Astrocyte (in vitro differentiated cells and primary cell): Measurements from ENCODE around the gene WDR93. TPM values are rescaled to one million over a fixed set of nuclear protein-coding genes. Genes with fewer than 3 reads are reported as not detected.

Source experiments
- DNase-seq: peaks from one replicate; pipeline ENCODE4 v3.0.0-alpha.2; 2010; ENCODE audit warnings: low read depth
- FAIRE-seq: peaks from 2 replicates; lab custom pipeline; 2011; peaks lifted over from hg19 to GRCh38; lab: Jason Lieb, UNC
- H2AFZ ChIP-seq: 2 replicates; pipeline ENCODE4 v1.6.0; 2012; ENCODE audit warnings: low read depth, low read length, inconsistent platforms
- H3K27ac ChIP-seq: 2 replicates; pipeline ENCODE4 v1.5.1; 2011; ENCODE audit warnings: low read depth, low read length, inconsistent platforms
- H3K27me3 ChIP-seq: 2 replicates; pipeline ENCODE4 v1.6.0; 2011; ENCODE audit warnings: low read length, inconsistent platforms; ENCODE audit not compliant: insufficient read depth
- H3K36me3 ChIP-seq: 2 replicates; pipeline ENCODE4 v1.5.1; 2011; ENCODE audit warnings: low read length, inconsistent platforms; ENCODE audit not compliant: insufficient read depth
- H3K4me1 ChIP-seq: 2 replicates; pipeline ENCODE4 v1.5.1; 2011; ENCODE audit warnings: low read length, inconsistent platforms; ENCODE audit not compliant: insufficient read depth
- H3K4me2 ChIP-seq: 2 replicates; pipeline ENCODE4 v1.6.0; 2012; ENCODE audit warnings: low read length, inconsistent platforms
- H3K4me3 ChIP-seq: 2 replicates; pipeline ENCODE4 v1.5.1; 2011; ENCODE audit warnings: low read depth, mild to moderate bottlenecking, low read length, inconsistent platforms; ENCODE audit not compliant: insufficient read depth
- H3K79me2 ChIP-seq: 2 replicates; pipeline ENCODE4 v1.6.0; 2012; ENCODE audit warnings: mild to moderate bottlenecking, low read length, inconsistent platforms; ENCODE audit not compliant: insufficient read depth
- H3K9ac ChIP-seq: 2 replicates; pipeline ENCODE4 v1.6.0; 2012; ENCODE audit warnings: mild to moderate bottlenecking, low read length, inconsistent platforms
- H3K9me3 ChIP-seq: 2 replicates; pipeline ENCODE4 v1.5.1; 2012; ENCODE audit warnings: low read depth, mild to moderate bottlenecking, low read length, inconsistent platforms; ENCODE audit not compliant: insufficient read depth
- H4K20me1 ChIP-seq: 2 replicates; pipeline ENCODE4 v1.6.0; 2012; ENCODE audit warnings: low read length, inconsistent platforms; ENCODE audit not compliant: insufficient read depth
- H3K27ac Mint-ChIP-seq: one replicate; pipeline ENCODE4 v1.8.0; 2021; ENCODE audit warnings: mild to moderate bottlenecking, mixed read lengths; ENCODE audit not compliant: unreplicated experiment
- H3K27me3 Mint-ChIP-seq: one replicate; pipeline ENCODE4 v1.8.0; 2021; ENCODE audit warnings: low read depth, mixed read lengths; ENCODE audit not compliant: unreplicated experiment
- H3K36me3 Mint-ChIP-seq: one replicate; pipeline ENCODE4 v1.8.0; 2021; ENCODE audit warnings: low read depth, mixed read lengths; ENCODE audit not compliant: unreplicated experiment
- H3K4me1 Mint-ChIP-seq: one replicate; pipeline ENCODE4 v1.8.0; 2021; ENCODE audit warnings: low read depth, mixed read lengths; ENCODE audit not compliant: unreplicated experiment
- H3K4me3 Mint-ChIP-seq: one replicate; pipeline ENCODE4 v1.8.0; 2021; ENCODE audit warnings: mild to moderate bottlenecking, moderate library complexity, mixed read lengths; ENCODE audit not compliant: unreplicated experiment
- H3K9me3 Mint-ChIP-seq: one replicate; pipeline ENCODE4 v1.8.0; 2021; ENCODE audit warnings: mild to moderate bottlenecking, mixed read lengths; ENCODE audit not compliant: unreplicated experiment
- EZH2 ChIP-seq: IDR thresholded peaks from 2 replicates; pipeline ENCODE4 v1.6.1; 2012; ENCODE audit warnings: mild to moderate bottlenecking, low read length, inconsistent platforms; ENCODE audit not compliant: insufficient read depth
- total RNA-seq: library from RNA; stranded (reverse); gene quantifications from 2 replicates; pipeline ENCODE4 v1.2.1, GENCODE V29; 2021
- TF ChIP-seq, protein P1 (sequence below): IDR thresholded peaks from 2 replicates; pipeline ENCODE4 v1.5.1; 2011; ENCODE audit warnings: low read depth, mild to moderate bottlenecking, inconsistent platforms, low read length, moderate library complexity; ENCODE audit not compliant: insufficient read depth

The WDR93 gene
- total RNA-seq, 1 donor from 2014 or later, result not detected

DNA sequence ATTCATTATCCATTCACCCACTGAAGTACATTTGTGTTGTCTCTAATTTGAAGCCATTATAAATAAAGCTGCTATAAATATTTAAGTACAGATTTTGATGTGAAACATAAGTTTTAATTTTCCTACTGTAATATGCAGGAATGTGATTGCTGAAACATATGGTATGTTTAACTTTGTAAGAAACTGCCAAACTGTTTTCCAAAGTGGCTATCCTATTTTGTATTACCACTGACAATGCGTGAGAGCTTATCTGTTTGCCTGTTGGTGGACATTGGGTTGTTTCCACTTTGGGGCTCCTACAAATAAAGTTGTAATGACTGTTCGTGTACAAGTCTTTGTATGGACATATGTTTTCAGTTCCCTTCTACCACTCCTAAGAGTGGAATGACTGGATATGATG, 2.5 kb downstream of the WDR93 start:
- Histone ChIP-seq H3K9me3 (no peaks in the 10 kb centered on the region), H4K20me1 (no peaks in the 10 kb centered on the region), H3K4me3 (no peak overlapping the region), H3K4me2 (no peak overlapping the region), H3K36me3 (no peaks in the 10 kb centered on the region), H3K4me1 (peaks cover 4% of the 10 kb centered on the region), H3K27me3 (peaks cover 3% of the 10 kb centered on the region), H3K79me2 (no peaks in the 10 kb centered on the region), H3K27ac (no peak overlapping the region), H2AFZ (no peak overlapping the region), H3K9ac (no peak overlapping the region)
- H3K4me3 Mint-ChIP-seq, result no peak overlapping the region
- H3K36me3 Mint-ChIP-seq, result no peaks in the 10 kb centered on the region
- H3K27ac Mint-ChIP-seq, result no peak overlapping the region
- DNase-seq (no peak), FAIRE-seq (no peak)
- peaks cover 2% of the 10 kb centered on the region for H3K9me3 Mint-ChIP-seq
- H3K27me3 Mint-ChIP-seq, result peaks cover 16% of the 10 kb centered on the region
- no peaks in the 10 kb centered on the region for H3K4me1 Mint-ChIP-seq
- TF ChIP-seq, protein P1, sequence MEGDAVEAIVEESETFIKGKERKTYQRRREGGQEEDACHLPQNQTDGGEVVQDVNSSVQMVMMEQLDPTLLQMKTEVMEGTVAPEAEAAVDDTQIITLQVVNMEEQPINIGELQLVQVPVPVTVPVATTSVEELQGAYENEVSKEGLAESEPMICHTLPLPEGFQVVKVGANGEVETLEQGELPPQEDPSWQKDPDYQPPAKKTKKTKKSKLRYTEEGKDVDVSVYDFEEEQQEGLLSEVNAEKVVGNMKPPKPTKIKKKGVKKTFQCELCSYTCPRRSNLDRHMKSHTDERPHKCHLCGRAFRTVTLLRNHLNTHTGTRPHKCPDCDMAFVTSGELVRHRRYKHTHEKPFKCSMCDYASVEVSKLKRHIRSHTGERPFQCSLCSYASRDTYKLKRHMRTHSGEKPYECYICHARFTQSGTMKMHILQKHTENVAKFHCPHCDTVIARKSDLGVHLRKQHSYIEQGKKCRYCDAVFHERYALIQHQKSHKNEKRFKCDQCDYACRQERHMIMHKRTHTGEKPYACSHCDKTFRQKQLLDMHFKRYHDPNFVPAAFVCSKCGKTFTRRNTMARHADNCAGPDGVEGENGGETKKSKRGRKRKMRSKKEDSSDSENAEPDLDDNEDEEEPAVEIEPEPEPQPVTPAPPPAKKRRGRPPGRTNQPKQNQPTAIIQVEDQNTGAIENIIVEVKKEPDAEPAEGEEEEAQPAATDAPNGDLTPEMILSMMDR, result no peak
- TF ChIP-seq EZH2, result no peak

DNA sequence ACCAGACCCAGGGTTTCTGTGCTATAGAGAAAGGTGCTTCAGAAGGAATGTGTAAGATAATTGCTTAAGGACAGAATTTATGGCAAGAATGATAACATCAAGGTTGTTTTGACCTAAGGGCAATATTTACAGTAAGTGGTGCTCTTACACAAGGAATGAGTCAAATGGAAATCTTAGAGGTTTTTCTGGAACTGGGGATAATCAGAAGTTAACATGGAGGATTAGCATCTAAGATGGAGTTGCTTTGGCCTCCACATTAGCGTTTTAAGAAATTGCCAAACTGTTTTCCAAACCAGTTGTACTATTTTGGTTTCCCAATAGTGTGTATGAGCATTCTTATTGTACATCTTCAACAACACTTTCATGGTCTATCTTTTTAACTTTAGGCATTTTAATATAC, 3.1 kb downstream of the WDR93 start:
- H4K20me1 ChIP-seq, result no peaks in the 10 kb centered on the region
- H3K4me1 Mint-ChIP-seq, result no peaks in the 10 kb centered on the region
- H3K27ac Mint-ChIP-seq, result no peak overlapping the region
- no peak overlapping the region for H3K4me3 ChIP-seq
- no peaks in the 10 kb centered on the region for H3K79me2 ChIP-seq
- no peak for FAIRE-seq
- peaks cover 4% of the 10 kb centered on the region for H3K4me1 ChIP-seq
- H2AFZ ChIP-seq, result no peak overlapping the region
- no peak overlapping the region for H3K27ac ChIP-seq
- peaks cover 3% of the 10 kb centered on the region for H3K27me3 ChIP-seq
- no peak overlapping the region for H3K4me2 ChIP-seq
- H3K9ac ChIP-seq, result no peak overlapping the region
- H3K36me3 ChIP-seq, result no peaks in the 10 kb centered on the region
- H3K9me3 ChIP-seq, result no peaks in the 10 kb centered on the region
- DNase-seq, result no peak
- no peaks in the 10 kb centered on the region for H3K36me3 Mint-ChIP-seq
- TF ChIP-seq, protein P1, result no peak
- no peak for TF ChIP-seq EZH2
- no peak overlapping the region for H3K4me3 Mint-ChIP-seq
- H3K27me3 Mint-ChIP-seq, result peaks cover 16% of the 10 kb centered on the region
- peaks cover 2% of the 10 kb centered on the region for H3K9me3 Mint-ChIP-seq

DNA sequence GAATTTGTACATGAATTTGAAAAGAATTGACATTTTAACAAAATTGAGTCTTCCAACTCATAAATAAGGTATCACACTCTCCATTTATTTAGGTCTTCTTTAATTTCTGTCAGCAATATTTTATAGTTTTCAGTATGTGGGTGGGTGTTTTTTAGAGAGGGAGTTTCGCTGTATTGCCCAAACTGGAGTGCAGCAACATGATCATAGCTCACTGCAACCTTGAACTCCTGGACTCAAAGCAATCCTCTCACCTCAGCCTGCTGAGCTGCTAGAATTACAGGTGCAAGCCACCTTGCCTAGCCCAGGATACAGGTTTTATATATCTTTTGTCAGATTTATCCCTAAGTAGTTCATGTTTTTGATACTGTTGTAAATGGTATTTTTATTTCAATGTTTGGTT, 4.6 kb downstream of the WDR93 start:
- H3K36me3 ChIP-seq, result no peaks in the 10 kb centered on the region
- H3K4me1 ChIP-seq, result peaks cover 4% of the 10 kb centered on the region
- H3K36me3 Mint-ChIP-seq, result no peaks in the 10 kb centered on the region
- DNase-seq, result no peak
- no peak overlapping the region for H3K4me2 ChIP-seq
- no peak for FAIRE-seq
- no peak overlapping the region for H3K4me3 ChIP-seq
- peaks cover 3% of the 10 kb centered on the region for H3K27me3 ChIP-seq
- H2AFZ ChIP-seq, result no peak overlapping the region
- no peak overlapping the region for H3K4me3 Mint-ChIP-seq
- H4K20me1 ChIP-seq, result no peaks in the 10 kb centered on the region
- TF ChIP-seq, protein P1, result no peak
- no peak for TF ChIP-seq EZH2
- H3K9me3 ChIP-seq, result no peaks in the 10 kb centered on the region
- peaks cover 24% of the 10 kb centered on the region for H3K27me3 Mint-ChIP-seq
- no peak overlapping the region for H3K27ac ChIP-seq
- H3K4me1 Mint-ChIP-seq, result no peaks in the 10 kb centered on the region
- H3K79me2 ChIP-seq, result no peaks in the 10 kb centered on the region
- no peak overlapping the region for H3K27ac Mint-ChIP-seq
- H3K9me3 Mint-ChIP-seq, result peaks cover 2% of the 10 kb centered on the region
- H3K9ac ChIP-seq, result no peak overlapping the region
